Left forelimb (tissue), 1 donor: ENCODE results near the gene RASL11B.

Experiments used
- DNase-seq: peaks from one replicate; pipeline ENCODE4 v3.0.0-alpha.2; 2018; ENCODE audit warnings: low spot score

The RASL11B gene

GRCh38 chr4:52914051-52914605, 52.0 kb downstream of the RASL11B start:
- DNase-seq = no peak

DNA sequence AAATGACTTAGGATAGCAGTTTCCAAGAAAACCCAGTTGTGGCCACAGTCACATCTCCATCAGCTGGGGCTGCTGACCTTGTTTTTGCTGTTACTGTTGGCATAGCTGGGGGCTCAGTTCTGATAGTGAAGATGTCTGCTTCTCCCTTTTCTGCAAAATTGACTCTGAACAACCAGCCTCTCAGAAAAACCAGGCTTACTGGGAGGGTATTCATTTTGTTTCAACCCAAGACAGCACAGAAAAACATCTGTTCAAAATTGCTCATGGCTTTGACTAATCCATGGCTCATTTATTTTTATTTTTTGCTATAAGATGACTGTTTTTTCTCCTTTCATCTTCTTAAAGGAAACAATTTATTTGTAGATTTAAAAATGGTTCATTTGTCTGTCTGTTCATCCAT, 53.1 kb downstream of the RASL11B start:
- no peak for DNase-seq

- no peak for DNase-seq
Measured at GRCh38 chr4:52915730-52916300, 53.7 kb downstream of the RASL11B start.
